Measurements from ENCODE around the gene ATP1B1. TPM values are rescaled to one million over a fixed set of nuclear protein-coding genes. Genes with fewer than 3 reads are reported as not detected.

The ATP1B1 gene
- total RNA-seq, 1 experiment from 2014 or later: 44.4 TPM

- Histone ChIP-seq H4K91ac (ENCODE audit: insufficient read length, low read depth, low read length) (no peak overlapping the region), H2BK12ac (ENCODE audit: insufficient read length, low read depth, low read length) (no peak overlapping the region), H3K79me2 (ENCODE audit: insufficient read depth, low read length) (peaks cover 9% of the 10 kb centered on the region; the same call in 1 of the 2 replicates), H3K4me1 (ENCODE audit: insufficient read depth, low read length) (peaks cover 13% of the 10 kb centered on the region; the same call in 1 of the 2 replicates), H3K4me2 (ENCODE audit: insufficient read depth, insufficient read length, low read length) (no peak overlapping the region), H2BK15ac (ENCODE audit: low read depth, low read length) (no peak overlapping the region), H3K56ac (ENCODE audit: insufficient read length, low read depth, low read length) (no peak overlapping the region), H2BK5ac (ENCODE audit: insufficient read length, low read length) (no peak overlapping the region), H2AFZ (ENCODE audit: low read length) (no peak overlapping the region), H3K27ac (ENCODE audit: insufficient read length, low read depth, low read length) (no peak overlapping the region), H2BK120ac (ENCODE audit: low read depth, low read length, poor library complexity, severe bottlenecking) (no peak overlapping the region), H3K14ac (ENCODE audit: insufficient read depth, low read length) (no peak overlapping the region), H2AK5ac (ENCODE audit: insufficient read length, low read length) (no peak overlapping the region), H4K5ac (ENCODE audit: insufficient read length, low read depth, low read length) (no peak overlapping the region), H3K27me3 (ENCODE audit: insufficient read depth, low read length) (no peaks in the 10 kb centered on the region), H3K4ac (ENCODE audit: low read depth, low read length) (no peak overlapping the region), H3K9ac (ENCODE audit: extremely low read depth, insufficient read length, low read length) (no peak overlapping the region), H3K79me1 (ENCODE audit: insufficient read depth, low read depth, low read length, poor library complexity, severe bottlenecking) (no peaks in the 10 kb centered on the region), H3T11ph (ENCODE audit: low read length) (no peak overlapping the region), H2BK20ac (ENCODE audit: low read depth, low read length, poor library complexity, severe bottlenecking) (no peak overlapping the region), H3K18ac (ENCODE audit: insufficient read length, low read depth, low read length) (no peak overlapping the region), H3K23ac (ENCODE audit: insufficient read length, low read depth, low read length) (no peak overlapping the region), H4K20me1 (ENCODE audit: control insufficient read depth, insufficient read depth, insufficient read length) (no peaks in the 10 kb centered on the region), H4K8ac (replicated peaks; ENCODE audit: insufficient read length, low read depth, low read length) (no peak overlapping the region), H3K23me2 (ENCODE audit: insufficient read length, low read depth, low read length, poor library complexity, severe bottlenecking) (peaks cover 11% of the 10 kb centered on the region), H3K9me3 (ENCODE audit: control insufficient read depth, low read depth, low read length) (no peaks in the 10 kb centered on the region)
- Mint-ChIP-seq H3K36me3 (ENCODE audit: insufficient read depth in 1 of 3, low read depth in 3 of 3) (peaks cover 0 to 4% (median 0%) of the 10 kb centered on the region in 3 experiments; a peak in 2 of 7 replicates), H3K4me3 (no peak overlapping the region), H3K27me3 (ENCODE audit: low read depth) (peaks cover 5% of the 10 kb centered on the region), H3K27ac (no peak overlapping the region), H3K4me1 (peaks cover 28 to 32% of the 10 kb centered on the region in 2 experiments), H3K9me3 (no peaks in the 10 kb centered on the region; a peak in 1 of 5 replicates)
- no peak for TF ChIP-seq CTCF (conservative IDR thresholded peaks at IDR 0.05)
- no peak for DNase-seq
- WGBS (ENCODE audit: extremely low coverage, insufficient read length, low lambda C conversion rate): no CpG with 5 or more reads among the region's 5 CpGs
Measured at GRCh38 chr1:169103002-169103401, 3.5 kb upstream of the ATP1B1 start.

All from H9 (cell line).